ENCODE data around the gene TAS2R9.

The TAS2R9 gene

GRCh38 chr12:10759657-10760056, 50.3 kb downstream of the TAS2R9 start:
- Histone ChIP-seq H3K27me3 (ENCODE audit: insufficient read depth, low read length, poor library complexity) (peaks cover 16% of the 10 kb centered on the region), H4K20me1 (ENCODE audit: insufficient read depth, low read length) (no peaks in the 10 kb centered on the region), H3K27ac (ENCODE audit: low read length) (no peak overlapping the region), H3K79me2 (ENCODE audit: insufficient read depth, low read length) (no peaks in the 10 kb centered on the region), H3K9me3 (ENCODE audit: insufficient read depth, low read length, severe bottlenecking) (peaks cover 11% of the 10 kb centered on the region), H2AFZ (ENCODE audit: low read depth, low read length) (no peak overlapping the region), H3K4me2 (ENCODE audit: insufficient read depth, low read length) (no peak overlapping the region), H3K4me1 (ENCODE audit: insufficient read depth, low read length) (no peaks in the 10 kb centered on the region), H3K9ac (ENCODE audit: low read depth, low read length) (no peak overlapping the region), H3K36me3 (ENCODE audit: insufficient read depth, low read length) (no peaks in the 10 kb centered on the region), H3K4me3 (ENCODE audit: low read depth in 1 of 2, low read length in 2 of 2) (no peak overlapping the region)
- TF ChIP-seq EZH2 (IDR thresholded peaks at IDR 0.05; ENCODE audit: borderline replicate concordance, low read depth, low read length, severe bottlenecking), result no peak
- TF ChIP-seq, protein P1, sequence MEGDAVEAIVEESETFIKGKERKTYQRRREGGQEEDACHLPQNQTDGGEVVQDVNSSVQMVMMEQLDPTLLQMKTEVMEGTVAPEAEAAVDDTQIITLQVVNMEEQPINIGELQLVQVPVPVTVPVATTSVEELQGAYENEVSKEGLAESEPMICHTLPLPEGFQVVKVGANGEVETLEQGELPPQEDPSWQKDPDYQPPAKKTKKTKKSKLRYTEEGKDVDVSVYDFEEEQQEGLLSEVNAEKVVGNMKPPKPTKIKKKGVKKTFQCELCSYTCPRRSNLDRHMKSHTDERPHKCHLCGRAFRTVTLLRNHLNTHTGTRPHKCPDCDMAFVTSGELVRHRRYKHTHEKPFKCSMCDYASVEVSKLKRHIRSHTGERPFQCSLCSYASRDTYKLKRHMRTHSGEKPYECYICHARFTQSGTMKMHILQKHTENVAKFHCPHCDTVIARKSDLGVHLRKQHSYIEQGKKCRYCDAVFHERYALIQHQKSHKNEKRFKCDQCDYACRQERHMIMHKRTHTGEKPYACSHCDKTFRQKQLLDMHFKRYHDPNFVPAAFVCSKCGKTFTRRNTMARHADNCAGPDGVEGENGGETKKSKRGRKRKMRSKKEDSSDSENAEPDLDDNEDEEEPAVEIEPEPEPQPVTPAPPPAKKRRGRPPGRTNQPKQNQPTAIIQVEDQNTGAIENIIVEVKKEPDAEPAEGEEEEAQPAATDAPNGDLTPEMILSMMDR (IDR thresholded peaks at IDR 0.05; ENCODE audit: borderline replicate concordance, extremely low read depth, low read length, poor library complexity, severe bottlenecking), result no peak
- ATAC-seq (ENCODE audit: insufficient read depth, low read depth), result no peak
- DNase-seq, result no peak
